Measurements from ENCODE around the gene TSPAN32.

GRCh38 chr11:2325123-2325522 lies 23.3 kb downstream of the TSPAN32 start:
- no peak for TF ChIP-seq POLR2AphosphoS5 (IDR thresholded peaks at IDR 0.05; ENCODE audit: low read depth, low read length)
- no peak for TF ChIP-seq POLR2A (IDR thresholded peaks at IDR 0.05; ENCODE audit: low read depth, low read length)

Data from GM12892 (cell line).